Measurements from ENCODE around the gene OPRL1.

OPRL1 gene

DNA sequence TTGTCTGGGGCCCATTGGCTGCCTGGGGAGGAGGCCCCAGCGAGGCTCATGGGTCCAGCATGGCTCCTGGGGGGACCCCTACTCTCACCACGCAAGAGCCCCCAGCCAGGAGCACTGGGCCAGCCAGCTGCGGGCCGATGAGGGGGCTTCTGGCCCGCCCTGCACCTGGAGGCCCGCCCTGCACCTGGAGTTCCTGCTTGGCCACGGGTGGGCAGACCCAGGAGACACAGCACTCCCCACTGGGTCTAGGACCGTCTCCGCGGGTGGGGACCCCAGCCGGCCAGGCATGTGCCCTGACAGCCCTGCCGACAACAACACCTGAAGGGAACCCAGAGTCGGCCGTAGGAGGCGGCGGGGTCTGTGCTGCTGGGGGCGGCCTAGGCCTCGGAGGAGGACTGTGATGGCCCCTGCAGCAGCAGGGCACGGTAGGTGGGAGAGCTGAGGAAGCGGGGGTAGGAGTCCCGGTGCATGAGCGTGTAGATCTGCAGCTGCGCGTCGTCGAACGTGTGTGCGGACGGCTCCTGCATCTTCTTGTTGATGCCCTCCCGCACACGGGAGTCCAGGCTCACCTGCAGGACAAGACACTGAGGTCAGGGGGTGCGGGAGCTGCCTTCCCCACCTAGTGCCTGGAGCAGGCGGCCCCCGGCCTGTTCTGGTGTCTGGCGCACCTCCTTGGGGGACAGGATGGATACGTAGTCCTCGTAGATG is 6.3 kb upstream of the OPRL1 start:
- no peak for TF ChIP-seq JUND (IDR thresholded peaks at IDR 0.05; ENCODE audit: low read depth)
- no peak for DNase-seq (ENCODE audit: low read depth in 1 of 2, low spot score in 1 of 2)
- in situ Hi-C loops (cut with HindIII; ENCODE audit: low pct_unique_long_range_greater_than_20kb, low sequenced_read_pairs): no loop called here

- no peak for DNase-seq (ENCODE audit: low read depth in 1 of 2, low spot score in 1 of 2)
- in situ Hi-C loops (cut with HindIII; ENCODE audit: low pct_unique_long_range_greater_than_20kb, low sequenced_read_pairs): no loop called here
- no peak for TF ChIP-seq JUND (IDR thresholded peaks at IDR 0.05; ENCODE audit: low read depth)
Observed at GRCh38 chr20:64074184-64074789, 5.6 kb upstream of the OPRL1 start.

DNA sequence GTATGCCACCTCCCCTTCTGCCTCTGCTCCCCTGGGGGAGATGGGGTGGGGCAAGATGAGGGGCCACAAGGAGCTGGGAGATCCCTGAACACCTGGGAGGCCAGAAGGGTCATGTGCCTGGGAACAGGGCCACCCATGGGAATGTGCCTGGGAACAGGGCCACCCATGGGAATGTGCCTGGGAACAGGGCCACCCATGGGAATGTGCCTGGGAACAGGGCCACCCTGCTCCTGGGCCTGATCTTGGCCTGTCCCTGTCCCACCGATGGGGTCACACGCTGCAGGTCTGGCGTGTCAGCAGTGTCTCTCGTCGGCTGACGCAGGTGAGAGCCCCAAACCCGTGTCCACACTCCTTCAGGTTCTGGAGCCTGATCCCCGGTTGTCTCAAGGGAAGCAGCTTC is 4.9 kb upstream of the OPRL1 start:
- in situ Hi-C loops (cut with HindIII; ENCODE audit: low pct_unique_long_range_greater_than_20kb, low sequenced_read_pairs): no loop called here
- no peak for DNase-seq (ENCODE audit: low read depth in 1 of 2, low spot score in 1 of 2)
- TF ChIP-seq JUND (IDR thresholded peaks at IDR 0.05; ENCODE audit: low read depth): no peak

- no peak for DNase-seq (ENCODE audit: low read depth in 1 of 2, low spot score in 1 of 2)
- no peak for TF ChIP-seq JUND (IDR thresholded peaks at IDR 0.05; ENCODE audit: low read depth)
- in situ Hi-C loops (cut with HindIII; ENCODE audit: low pct_unique_long_range_greater_than_20kb, low sequenced_read_pairs): no loop called here
Observed at GRCh38 chr20:64075556-64075955, 4.3 kb upstream of the OPRL1 start.

DNA sequence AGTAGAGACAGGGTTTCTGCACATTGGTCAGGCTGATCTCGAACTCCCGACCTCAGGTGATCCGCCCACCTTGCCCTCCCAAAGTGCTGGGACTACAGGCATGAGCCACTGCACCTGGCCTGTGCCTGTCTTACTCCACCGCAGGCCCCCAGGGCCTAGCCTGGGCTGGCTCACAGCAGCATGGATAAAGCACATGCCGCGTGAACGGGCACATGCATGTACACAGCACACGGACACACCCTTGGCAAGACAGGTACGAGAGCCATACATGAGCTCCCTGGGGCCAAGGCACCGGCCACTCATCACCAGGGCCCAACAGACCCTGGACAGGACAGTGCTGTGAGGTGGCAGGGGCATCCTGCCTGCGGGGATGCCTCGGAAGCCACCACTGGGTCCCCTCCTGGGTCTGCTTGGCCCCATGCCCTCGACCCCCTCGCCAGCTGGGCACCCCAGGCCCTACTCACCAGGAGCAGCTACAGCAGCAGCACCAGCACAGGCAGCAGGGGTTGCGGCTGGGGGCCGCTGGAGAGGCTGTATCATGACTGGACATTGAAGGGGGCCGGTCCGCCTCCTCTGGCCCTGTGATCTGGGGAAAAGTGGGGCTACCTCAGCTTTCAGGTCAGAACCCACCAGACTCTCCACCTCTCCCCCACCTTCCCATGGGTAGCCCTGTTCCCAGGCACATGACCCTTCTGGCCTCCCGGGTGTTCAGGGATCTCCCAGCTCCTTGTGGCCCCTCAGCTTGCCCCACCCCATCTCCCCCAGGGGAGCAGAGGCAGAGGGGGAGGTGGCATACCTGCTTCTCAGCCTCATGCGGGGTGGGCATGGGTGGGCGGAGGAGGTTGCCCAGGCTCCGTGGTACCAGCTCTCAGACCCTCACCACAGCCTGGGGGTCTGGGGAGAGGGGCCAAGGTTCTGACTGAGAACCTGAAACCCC is 3.6 kb upstream of the OPRL1 start:
- no peak for TF ChIP-seq JUND (IDR thresholded peaks at IDR 0.05; ENCODE audit: low read depth)
- DNase-seq (ENCODE audit: low read depth in 1 of 2, low spot score in 1 of 2): no peak
- in situ Hi-C loops (cut with HindIII; ENCODE audit: low pct_unique_long_range_greater_than_20kb, low sequenced_read_pairs): no loop called here

DNA sequence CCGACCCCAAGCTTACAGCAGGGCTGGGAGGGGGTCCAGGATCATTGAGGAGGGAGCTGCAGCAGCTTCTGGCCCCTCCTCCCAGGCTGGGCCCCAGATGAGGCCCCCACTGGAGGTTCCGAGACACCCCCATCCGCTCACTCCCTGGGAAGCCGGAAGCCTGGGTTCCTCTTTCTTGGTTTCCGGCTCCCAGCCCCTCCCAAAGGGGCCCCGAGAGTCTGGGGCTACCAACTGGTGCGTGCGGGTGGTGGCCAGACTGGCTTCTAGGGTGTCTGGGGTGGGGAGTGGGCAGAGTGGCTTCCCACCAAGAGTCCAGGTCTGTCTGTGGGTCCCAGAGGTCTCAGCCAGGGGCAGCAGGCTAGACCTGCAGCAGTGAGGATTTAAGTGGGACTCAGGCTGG is 2.8 kb upstream of the OPRL1 start:
- no peak for TF ChIP-seq JUND (IDR thresholded peaks at IDR 0.05; ENCODE audit: low read depth)
- no peak for DNase-seq (ENCODE audit: low read depth in 1 of 2, low spot score in 1 of 2)
- in situ Hi-C loops (cut with HindIII; ENCODE audit: low pct_unique_long_range_greater_than_20kb, low sequenced_read_pairs): no loop called here

- in situ Hi-C loops (cut with HindIII; ENCODE audit: low pct_unique_long_range_greater_than_20kb, low sequenced_read_pairs): no loop called here
Observed at GRCh38 chr20:64077541-64077875, 2.4 kb upstream of the OPRL1 start.

GRCh38 chr20:64077876-64078551 is 1.9 kb upstream of the OPRL1 start:
- no peak for DNase-seq (ENCODE audit: low read depth in 1 of 2, low spot score in 1 of 2)
- in situ Hi-C loops (cut with HindIII; ENCODE audit: low pct_unique_long_range_greater_than_20kb, low sequenced_read_pairs): no loop called here
- TF ChIP-seq JUND (IDR thresholded peaks at IDR 0.05; ENCODE audit: low read depth): no peak

More at GRCh38 chr20:64077541-64077875, 2.4 kb upstream of the OPRL1 start:
- TF ChIP-seq JUND (IDR thresholded peaks at IDR 0.05; ENCODE audit: low read depth): no peak
- DNase-seq (ENCODE audit: low read depth in 1 of 2, low spot score in 1 of 2): no peak

DNA sequence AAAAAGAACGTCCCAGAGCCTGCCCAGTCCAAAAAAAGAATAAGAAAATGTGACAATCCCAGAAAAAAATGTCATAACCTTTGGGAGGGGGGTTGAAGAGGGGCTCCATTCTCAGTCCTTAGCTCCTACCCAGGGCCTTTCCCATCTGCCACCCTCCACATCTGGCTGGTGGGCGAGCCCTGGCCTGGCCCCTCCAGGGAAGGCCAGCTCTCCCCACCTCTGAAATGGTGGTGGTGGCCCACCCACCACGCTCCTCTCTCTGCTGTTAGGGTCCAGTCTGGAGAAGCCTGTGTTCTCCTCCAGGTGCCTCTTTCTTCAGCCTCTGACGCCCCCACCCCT is 979 bp upstream of the OPRL1 start:
- DNase-seq (ENCODE audit: low read depth in 1 of 2, low spot score in 1 of 2): no peak
- in situ Hi-C loops (cut with HindIII; ENCODE audit: low pct_unique_long_range_greater_than_20kb, low sequenced_read_pairs): no loop called here
- TF ChIP-seq JUND (IDR thresholded peaks at IDR 0.05; ENCODE audit: low read depth): no peak

GRCh38 chr20:64079273-64080012 is 439 bp upstream of the OPRL1 start, which contains the start of gene RGS19:
Gene RGS19 (minus strand): TSS chr20:64079518. CDS start chr20:64076886, 2,632 bp downstream.
- peak; percentile 72 to 86 for DNase-seq (ENCODE audit: low read depth in 1 of 2, low spot score in 1 of 2)
- TF ChIP-seq JUND (IDR thresholded peaks at IDR 0.05; ENCODE audit: low read depth): no peak
- in situ Hi-C loops (cut with HindIII; ENCODE audit: low pct_unique_long_range_greater_than_20kb, low sequenced_read_pairs): no loop called here

- in situ Hi-C loops (cut with HindIII; ENCODE audit: low pct_unique_long_range_greater_than_20kb, low sequenced_read_pairs): no loop called here
- TF ChIP-seq JUND (IDR thresholded peaks at IDR 0.05; ENCODE audit: low read depth): no peak
- DNase-seq (ENCODE audit: low read depth in 1 of 2, low spot score in 1 of 2): no peak
Observed at GRCh38 chr20:64080813-64081623, 1.1 kb downstream of the OPRL1 start.

All from T47D (cell line).